Stimulated activated CD8-positive, alpha-beta memory T cell treated with anti-CD3 and anti-CD28 coated beads, Interleukin-7, amount 100 ng/mL, for 24 hours (primary cell): ENCODE data around the gene ZNF512B.
"Not testable (repeated sequence)": the region's sequence is repeated elsewhere in the genome, so short reads cannot be mapped to it uniquely, and the experiment has no call there.

Experiments
- DNase-seq: peaks from one replicate; pipeline ENCODE4 v3.0.0-alpha.2; 2020; ENCODE audit warnings: low read depth

Gene ZNF512B

GRCh38 chr20:63978319-63979228 lies 8.8 kb upstream of the ZNF512B start:
- DNase-seq: no peak

DNA sequence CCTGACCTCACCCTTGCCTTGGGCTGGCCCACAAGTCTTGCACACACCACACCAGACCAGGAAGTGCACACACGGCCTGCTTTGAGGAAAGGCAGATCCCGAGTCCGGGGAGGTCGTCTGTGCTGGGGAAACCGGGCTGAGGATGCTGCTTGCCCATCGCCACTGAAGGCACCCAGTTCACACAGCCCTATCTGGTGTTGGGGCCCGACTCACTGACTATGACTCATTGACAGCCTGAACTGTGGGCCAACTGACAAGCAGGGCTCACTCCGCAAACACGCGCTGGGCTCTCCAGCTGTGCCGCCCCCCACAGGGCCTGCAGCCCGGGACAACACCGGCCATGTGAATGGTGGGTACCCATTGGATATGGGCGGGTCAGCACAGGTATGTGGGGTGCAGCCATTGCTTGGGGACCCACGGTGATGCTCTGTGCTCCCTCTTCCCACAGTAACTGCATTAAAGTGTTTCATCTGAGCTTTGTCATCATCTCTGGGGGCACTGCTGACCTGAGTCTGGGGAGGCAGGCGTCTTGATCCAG lies 8.1 kb upstream of the ZNF512B start:
- no peak for DNase-seq

- no peak for DNase-seq
These were observed 7.4 kb upstream of the ZNF512B start for GRCh38 chr20:63976980-63977738.

GRCh38 chr20:63976511-63976910 lies 6.8 kb upstream of the ZNF512B start:
- DNase-seq: not testable (repeated sequence)

DNA sequence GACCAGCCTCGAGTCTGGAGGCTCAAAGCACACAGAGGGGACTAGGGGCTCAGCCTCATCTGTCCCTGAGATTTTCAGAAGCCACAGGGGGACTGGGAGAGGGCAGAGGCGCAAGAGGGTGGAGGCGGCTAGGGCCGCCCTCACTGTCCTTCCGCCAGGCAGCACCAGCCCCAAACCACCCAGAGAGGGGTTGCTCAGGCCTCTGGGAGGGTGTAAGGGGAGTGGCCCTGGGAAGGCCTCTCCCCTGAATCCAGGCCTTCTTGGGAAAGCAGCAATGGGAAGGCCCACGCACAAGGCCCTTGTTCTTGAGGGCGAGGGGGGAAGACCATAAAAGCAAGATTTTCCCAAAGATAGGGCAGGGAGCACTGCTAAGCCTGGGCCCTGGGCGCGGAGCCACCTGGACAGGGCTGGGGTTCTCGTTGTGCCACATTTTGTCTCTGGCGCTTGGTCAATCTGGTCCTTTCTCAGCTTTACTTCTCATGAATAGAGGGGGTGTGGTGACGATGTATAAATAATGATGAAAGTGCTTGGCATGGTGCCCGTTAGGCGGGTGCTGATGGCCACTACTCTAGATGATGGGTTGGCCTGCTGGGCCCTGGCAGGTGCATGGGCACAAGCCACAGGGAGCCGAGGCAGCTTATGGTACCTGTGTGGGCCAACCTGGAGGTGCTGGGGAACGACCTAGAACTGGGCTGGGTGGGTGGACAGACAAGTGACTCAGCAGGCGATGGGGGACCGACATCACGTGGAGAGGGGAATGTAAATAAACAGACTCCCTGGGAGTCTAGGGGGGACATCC lies 4.9 kb upstream of the ZNF512B start:
- no peak for DNase-seq

DNA sequence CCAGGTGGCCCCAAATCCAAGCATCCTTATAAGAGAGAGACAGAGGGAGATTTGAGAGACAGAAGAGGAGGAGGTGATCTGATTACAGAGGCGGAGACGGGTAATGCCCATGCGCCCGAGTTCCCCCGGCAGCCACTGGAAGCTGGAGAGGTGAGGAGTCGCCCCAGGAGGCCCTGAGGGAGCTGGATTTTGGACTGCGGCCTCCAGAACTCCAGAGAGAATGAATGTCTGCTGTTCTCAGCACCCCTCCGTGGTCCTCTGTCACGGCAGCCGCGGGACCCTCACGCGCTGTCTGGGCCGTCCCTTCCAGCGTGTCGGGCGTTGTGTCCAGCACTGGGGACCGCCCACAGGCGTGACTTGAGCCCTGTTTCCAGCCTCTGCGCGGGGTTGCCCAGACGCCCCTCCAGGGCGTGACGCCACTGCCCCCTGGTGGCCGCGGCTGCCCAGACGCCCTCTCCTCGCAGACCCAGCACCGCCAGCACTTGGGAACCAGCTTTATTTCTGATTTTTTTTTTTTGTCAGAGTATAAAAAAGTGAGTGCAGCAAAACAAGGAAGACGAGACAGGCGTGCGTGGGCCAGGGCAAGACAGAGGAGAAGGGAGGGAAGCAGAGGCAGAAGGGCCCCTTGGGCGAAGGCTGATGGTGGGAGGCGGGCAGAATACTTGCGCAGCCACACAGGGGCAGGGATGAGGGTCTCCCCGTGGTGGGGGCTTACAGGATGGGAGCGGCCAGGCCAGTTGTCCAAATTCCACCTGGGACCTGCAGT lies 4.1 kb upstream of the ZNF512B start:
- DNase-seq: no peak

DNA sequence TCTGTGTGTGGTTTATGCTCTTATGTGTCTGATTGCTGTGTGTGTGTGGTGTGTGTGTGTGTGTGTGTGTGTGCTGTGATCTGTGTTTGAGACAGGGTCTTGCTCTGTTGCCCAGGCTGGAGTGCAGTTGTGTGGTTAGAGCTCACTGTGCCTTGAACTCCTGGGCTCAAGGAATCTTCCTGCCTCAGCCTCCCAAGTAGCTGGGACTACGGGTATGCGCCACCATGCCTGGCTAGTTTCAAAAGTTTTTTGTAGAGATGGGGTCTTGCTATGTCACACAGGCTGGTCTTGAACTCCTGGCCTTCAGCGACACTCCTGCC lies 3.4 kb upstream of the ZNF512B start:
- DNase-seq: no peak

- no peak for DNase-seq
These were observed 2.8 kb upstream of the ZNF512B start for GRCh38 chr20:63972312-63973159.

- DNase-seq: not testable (repeated sequence)
These were observed 2.2 kb upstream of the ZNF512B start for GRCh38 chr20:63971960-63972311.

DNA sequence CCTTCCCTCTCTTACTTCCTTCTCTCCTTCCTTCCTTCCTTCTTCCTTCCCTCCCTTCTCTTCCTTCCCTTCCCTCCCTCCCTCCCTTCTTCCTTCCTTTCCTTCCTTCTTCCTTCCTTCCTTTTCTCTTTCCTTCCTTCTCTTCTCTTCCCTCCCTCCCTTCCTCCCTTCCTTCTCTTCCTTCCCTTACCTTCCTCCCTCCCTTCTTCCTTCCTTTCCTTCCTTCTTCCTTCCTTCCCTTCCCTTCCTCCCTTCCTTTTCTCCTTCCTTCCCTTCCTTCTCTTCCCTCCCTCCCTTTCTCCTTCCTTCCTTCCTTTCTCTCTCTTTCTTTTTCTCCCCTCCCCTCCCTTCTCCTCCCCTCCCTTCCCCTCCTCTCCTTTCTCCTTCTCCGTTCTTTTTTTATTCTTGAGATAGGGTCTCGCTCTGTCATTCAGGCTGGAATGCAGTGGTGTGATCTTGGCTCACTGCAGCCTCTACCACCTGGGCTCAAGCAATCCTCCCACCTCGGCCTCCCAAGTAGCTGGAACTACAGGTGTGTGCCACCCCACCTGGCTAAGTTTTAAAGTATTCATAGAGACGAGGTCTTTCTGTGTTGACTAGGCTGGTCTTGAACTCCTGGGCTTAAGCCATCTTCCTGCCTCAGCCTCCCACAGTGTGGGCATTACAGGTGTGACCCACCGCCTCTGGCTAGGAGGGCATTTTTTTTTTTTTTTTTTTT lies 1.1 kb upstream of the ZNF512B start:
- no peak for DNase-seq

- no peak for DNase-seq
These were observed 586 bp downstream of the ZNF512B start for GRCh38 chr20:63968928-63969760.

- no peak for DNase-seq
These were observed 1.4 kb downstream of the ZNF512B start for GRCh38 chr20:63968136-63968927.

DNA sequence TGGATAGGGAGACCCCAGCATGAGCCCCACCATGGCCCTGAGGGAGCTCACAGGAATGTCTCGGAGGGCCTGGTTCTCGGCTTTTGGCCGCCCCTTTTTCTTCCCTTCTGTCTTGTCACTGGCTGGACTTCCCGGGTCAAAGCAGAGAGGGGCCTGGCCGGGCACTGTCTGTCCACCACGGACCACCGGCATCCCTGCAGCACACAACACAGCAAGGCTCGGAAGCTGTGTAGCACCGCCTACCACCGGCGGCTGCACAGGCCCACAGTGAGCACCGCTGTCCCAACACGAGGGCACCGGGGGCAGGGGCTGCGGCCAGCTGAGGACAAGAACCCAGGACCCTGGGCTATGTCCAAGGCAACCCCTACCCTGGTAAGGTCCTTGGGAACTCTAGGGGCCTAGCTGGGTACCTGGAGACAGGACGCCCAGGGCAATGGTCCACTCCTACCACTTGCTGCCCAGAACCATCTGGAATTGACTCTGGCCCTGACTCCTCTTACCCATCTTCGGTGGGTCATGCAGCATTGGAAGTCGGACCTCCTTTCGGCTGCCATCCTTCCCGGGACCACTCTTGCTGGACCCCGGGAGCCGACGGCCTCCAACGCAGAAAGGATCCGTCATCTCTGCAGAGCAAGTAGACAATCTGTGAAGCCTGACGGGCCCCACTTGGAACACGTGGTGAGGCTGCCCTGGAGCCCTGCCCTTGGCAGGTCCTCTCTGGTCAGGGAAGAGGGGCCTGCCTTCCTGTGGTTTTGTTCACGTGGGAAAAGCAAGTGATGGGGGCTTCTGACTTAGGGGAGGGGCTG lies 2.2 kb downstream of the ZNF512B start:
- no peak for DNase-seq

DNA sequence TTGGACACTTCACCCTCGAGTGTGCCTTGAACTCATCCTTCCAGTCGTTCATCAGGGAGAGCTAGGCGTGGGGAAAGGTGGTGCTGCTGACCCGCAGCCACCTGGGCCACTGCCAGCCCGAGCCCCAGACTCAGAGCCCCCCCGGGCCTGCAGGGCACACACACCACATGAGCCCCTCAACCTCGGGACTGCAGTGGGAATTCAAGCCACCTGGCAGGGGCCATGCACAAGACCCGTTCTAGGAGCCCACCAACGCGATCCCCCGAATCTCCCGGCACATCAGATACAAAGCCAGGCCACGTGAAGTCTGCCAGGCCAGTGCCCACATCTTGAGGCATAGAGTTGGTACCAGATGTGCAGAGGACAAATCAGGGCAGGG lies 2.8 kb downstream of the ZNF512B start:
- no peak for DNase-seq

GRCh38 chr20:63966172-63966943 lies 3.4 kb downstream of the ZNF512B start:
- no peak for DNase-seq

GRCh38 chr20:63964412-63964811 lies 5.3 kb downstream of the ZNF512B start:
- DNase-seq: no peak
